Ramos (cell line): ENCODE measurements around the gene VEGFB.

ENCODE experiments used
- in situ Hi-C: fragments of 300-500 bp; cut with MboI; formaldehyde crosslinking; loops from one replicate; pipeline ENCODE4 v1.14.3; 2022; ENCODE audit warnings: low sequenced_read_pairs; ENCODE audit not compliant: unreplicated experiment

The VEGFB gene

GRCh38 chr11:64233913-64234586, at the start of gene VEGFB:
Gene VEGFB, plus strand, starts transcription at chr11:64234584. Its CDS starts 250 bp downstream, at chr11:64234834.
- in situ Hi-C loops, result loop anchor here (25.0 kb wide), 3 partner anchors 903 to 1622 kb away; partner anchors contain the start of genes B3GAT3, EML3, MTA2 and ROM1

GRCh38 chr11:64185175-64185692, 49.1 kb upstream of the VEGFB start:
- in situ Hi-C loops, result no loop called here

GRCh38 chr11:64185693-64186491, 48.5 kb upstream of the VEGFB start, which contains the start of gene STIP1:
Gene STIP1, plus strand, starts transcription at chr11:64186171. Its CDS starts 91 bp downstream, at chr11:64186262.
- in situ Hi-C loops, result no loop called here

- in situ Hi-C loops, result no loop called here
These were observed 47.8 kb upstream of the VEGFB start for GRCh38 chr11:64186492-64187165.

GRCh38 chr11:64192434-64192833, 42.0 kb upstream of the VEGFB start:
- in situ Hi-C loops, result no loop called here

GRCh38 chr11:64196626-64197025, 37.8 kb upstream of the VEGFB start:
- in situ Hi-C loops, result no loop called here

GRCh38 chr11:64198511-64198910, 35.9 kb upstream of the VEGFB start:
- in situ Hi-C loops, result no loop called here

- in situ Hi-C loops, result loop anchor here (5.0 kb wide), 1 partner anchor 101 kb away; the partner anchor contains the start of gene CATSPERZ
These were observed 32.8 kb upstream of the VEGFB start for GRCh38 chr11:64201543-64201942.

GRCh38 chr11:64202992-64203391, 31.4 kb upstream of the VEGFB start:
- in situ Hi-C loops, result loop anchor here (5.0 kb wide), 1 partner anchor 99 kb away; the partner anchor contains the start of gene CATSPERZ

GRCh38 chr11:64203421-64204079, 30.8 kb upstream of the VEGFB start:
- in situ Hi-C loops, result loop anchor here (5.0 kb wide), 1 partner anchor 99 kb away; the partner anchor contains the start of gene CATSPERZ

GRCh38 chr11:64204080-64204440, 30.3 kb upstream of the VEGFB start:
- in situ Hi-C loops, result loop anchor here (5.0 kb wide), 1 partner anchor 98 kb away; the partner anchor contains the start of gene CATSPERZ

- in situ Hi-C loops, result loop anchor here (5.0 kb wide), 1 partner anchor 98 kb away; the partner anchor contains the start of gene CATSPERZ
These were observed 29.9 kb upstream of the VEGFB start for GRCh38 chr11:64204464-64204989.

- in situ Hi-C loops, result no loop called here
These were observed 27.7 kb upstream of the VEGFB start, which contains the start of gene FERMT3 for GRCh38 chr11:64206457-64207255. Gene FERMT3, plus strand, starts transcription at chr11:64206721. Its CDS starts 644 bp downstream, at chr11:64207365.

GRCh38 chr11:64207256-64208085, 26.9 kb upstream of the VEGFB start:
- in situ Hi-C loops, result no loop called here

- in situ Hi-C loops, result no loop called here
These were observed 26.1 kb upstream of the VEGFB start for GRCh38 chr11:64208086-64208795.

- in situ Hi-C loops, result no loop called here
These were observed 25.4 kb upstream of the VEGFB start for GRCh38 chr11:64208796-64209562.

- in situ Hi-C loops, result no loop called here
These were observed 24.9 kb upstream of the VEGFB start for GRCh38 chr11:64209563-64209843.
